ENCODE data around the gene CD96. TPM values are rescaled to one million over a fixed set of nuclear protein-coding genes. Genes with fewer than 3 reads are reported as not detected.

CD96 gene
- total RNA-seq, 1 donor from 2014 or later: not detected

DNA sequence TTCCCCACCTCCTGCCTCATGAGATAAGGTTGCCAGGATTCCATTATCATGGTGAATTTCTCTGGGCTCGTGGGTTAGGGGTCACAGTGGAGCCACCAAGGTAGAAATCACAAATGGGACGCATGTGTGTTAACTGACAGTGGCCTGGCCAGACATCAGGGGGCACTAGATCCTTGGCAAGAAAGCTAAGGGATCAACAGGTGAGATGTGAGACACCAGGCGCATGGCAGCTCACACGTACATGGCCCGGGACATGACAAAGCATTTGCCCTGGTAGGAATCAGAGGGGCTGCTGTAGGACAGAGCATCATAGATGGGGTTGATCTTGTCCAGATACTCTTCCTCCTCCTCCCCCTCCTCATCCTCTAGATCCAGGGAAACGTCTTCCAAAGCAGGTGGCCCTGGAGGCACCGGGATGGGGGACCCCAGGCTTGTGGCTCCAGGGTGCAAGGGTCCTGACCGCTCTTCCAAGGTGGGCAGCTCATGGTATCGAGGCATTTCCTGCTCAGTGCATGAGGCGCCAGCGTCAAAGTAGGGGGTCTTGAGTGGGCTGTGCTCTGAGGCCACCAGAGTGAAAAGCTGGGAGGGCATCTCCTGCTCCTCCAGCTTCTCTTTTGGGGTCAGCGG lies 28.5 kb downstream of the CD96 start:
- no peak for DNase-seq (ENCODE audit: extremely low spot score, unreplicated experiment)
- H3K9me3 Mint-ChIP-seq (ENCODE audit: unreplicated experiment): no peaks in the 10 kb centered on the region
- no peaks in the 10 kb centered on the region for H3K4me1 Mint-ChIP-seq (ENCODE audit: unreplicated experiment)
- H3K4me3 Mint-ChIP-seq (ENCODE audit: unreplicated experiment): no peak overlapping the region
- peaks cover 9% of the 10 kb centered on the region for H3K27me3 Mint-ChIP-seq (ENCODE audit: unreplicated experiment)
- no peak overlapping the region for H3K27ac Mint-ChIP-seq (ENCODE audit: unreplicated experiment)
- TF ChIP-seq, protein P1, sequence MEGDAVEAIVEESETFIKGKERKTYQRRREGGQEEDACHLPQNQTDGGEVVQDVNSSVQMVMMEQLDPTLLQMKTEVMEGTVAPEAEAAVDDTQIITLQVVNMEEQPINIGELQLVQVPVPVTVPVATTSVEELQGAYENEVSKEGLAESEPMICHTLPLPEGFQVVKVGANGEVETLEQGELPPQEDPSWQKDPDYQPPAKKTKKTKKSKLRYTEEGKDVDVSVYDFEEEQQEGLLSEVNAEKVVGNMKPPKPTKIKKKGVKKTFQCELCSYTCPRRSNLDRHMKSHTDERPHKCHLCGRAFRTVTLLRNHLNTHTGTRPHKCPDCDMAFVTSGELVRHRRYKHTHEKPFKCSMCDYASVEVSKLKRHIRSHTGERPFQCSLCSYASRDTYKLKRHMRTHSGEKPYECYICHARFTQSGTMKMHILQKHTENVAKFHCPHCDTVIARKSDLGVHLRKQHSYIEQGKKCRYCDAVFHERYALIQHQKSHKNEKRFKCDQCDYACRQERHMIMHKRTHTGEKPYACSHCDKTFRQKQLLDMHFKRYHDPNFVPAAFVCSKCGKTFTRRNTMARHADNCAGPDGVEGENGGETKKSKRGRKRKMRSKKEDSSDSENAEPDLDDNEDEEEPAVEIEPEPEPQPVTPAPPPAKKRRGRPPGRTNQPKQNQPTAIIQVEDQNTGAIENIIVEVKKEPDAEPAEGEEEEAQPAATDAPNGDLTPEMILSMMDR (IDR thresholded peaks at IDR 0.05): no peak
- no peaks in the 10 kb centered on the region for H3K36me3 Mint-ChIP-seq (ENCODE audit: unreplicated experiment)

DNA sequence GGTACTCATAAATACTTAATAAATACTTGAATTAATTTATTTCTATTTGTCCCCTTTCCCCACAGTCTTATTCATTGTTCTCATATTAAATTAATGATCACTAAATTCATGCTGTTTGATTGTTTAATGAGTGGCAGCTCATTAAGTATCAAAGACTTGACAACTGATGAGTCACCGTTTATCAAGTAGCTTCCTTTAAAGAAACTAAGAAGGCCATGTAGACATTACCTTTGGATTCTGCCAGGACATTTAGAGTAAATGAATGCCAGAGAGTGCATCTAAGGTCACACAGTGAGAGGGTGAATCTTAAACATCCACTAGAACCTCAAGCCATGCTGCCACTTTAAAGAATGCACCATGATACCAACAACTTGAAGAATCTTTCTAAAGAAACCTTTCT lies 29.3 kb downstream of the CD96 start:
- Mint-ChIP-seq H3K27ac (ENCODE audit: unreplicated experiment) (no peak overlapping the region), H3K4me3 (ENCODE audit: unreplicated experiment) (no peak overlapping the region), H3K36me3 (ENCODE audit: unreplicated experiment) (no peaks in the 10 kb centered on the region), H3K4me1 (ENCODE audit: unreplicated experiment) (no peaks in the 10 kb centered on the region), H3K9me3 (ENCODE audit: unreplicated experiment) (no peaks in the 10 kb centered on the region), H3K27me3 (ENCODE audit: unreplicated experiment) (peaks cover 7% of the 10 kb centered on the region)
- TF ChIP-seq, protein P1 (IDR thresholded peaks at IDR 0.05): no peak
- DNase-seq (ENCODE audit: extremely low spot score, unreplicated experiment): no peak

DNA sequence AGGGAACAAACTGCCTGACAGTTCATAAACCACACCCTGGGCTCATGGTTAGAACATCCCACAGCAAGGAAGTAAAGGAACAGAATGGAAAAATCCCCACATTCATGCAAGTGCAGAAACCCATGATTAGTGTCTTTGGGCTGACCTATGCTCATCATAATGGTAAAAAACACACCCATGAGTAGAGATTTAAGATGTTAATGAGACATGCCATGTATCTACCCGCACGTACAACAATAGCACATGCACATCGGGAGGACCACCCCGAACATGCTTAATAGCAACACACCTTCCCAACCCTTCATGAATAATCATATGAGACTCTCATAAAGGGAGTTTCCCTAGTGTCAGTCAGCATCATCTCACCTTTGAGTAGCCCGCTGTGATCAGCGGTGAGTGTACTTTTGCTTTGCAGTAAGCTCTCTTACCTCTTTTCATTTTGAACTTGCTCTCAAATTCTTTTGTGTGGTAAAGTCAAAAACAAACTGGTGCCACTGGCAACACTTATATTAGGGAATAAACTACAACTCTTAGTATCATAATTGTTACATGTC lies 30.0 kb downstream of the CD96 start:
- Mint-ChIP-seq H3K27me3 (ENCODE audit: unreplicated experiment) (peaks cover 7% of the 10 kb centered on the region), H3K9me3 (ENCODE audit: unreplicated experiment) (no peaks in the 10 kb centered on the region), H3K27ac (ENCODE audit: unreplicated experiment) (no peak overlapping the region), H3K4me1 (ENCODE audit: unreplicated experiment) (no peaks in the 10 kb centered on the region), H3K36me3 (ENCODE audit: unreplicated experiment) (no peaks in the 10 kb centered on the region), H3K4me3 (ENCODE audit: unreplicated experiment) (no peak overlapping the region)
- TF ChIP-seq, protein P1 (IDR thresholded peaks at IDR 0.05): no peak
- no peak for DNase-seq (ENCODE audit: extremely low spot score, unreplicated experiment)

DNA sequence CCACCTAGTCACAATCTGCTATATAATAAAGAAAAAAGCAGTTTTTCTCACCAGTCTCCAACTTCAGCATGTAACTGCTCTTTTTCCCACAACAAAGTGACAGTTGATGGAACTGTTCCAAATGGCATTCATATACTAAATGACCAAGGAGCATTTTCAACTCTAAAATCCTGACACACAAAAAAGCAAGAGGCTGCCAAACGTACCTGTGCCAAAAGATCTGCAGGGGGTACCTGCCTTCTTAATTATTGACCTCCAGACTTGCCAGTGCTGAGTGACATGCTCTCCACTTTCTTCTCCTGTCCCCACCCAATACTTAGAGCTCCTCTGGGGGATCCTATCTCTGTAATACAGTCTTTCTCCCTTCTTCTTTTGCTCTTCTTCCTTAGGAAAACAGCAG lies 35.1 kb downstream of the CD96 start:
- H3K9me3 Mint-ChIP-seq (ENCODE audit: unreplicated experiment): no peaks in the 10 kb centered on the region
- H3K36me3 Mint-ChIP-seq (ENCODE audit: unreplicated experiment): no peaks in the 10 kb centered on the region
- peaks cover 3% of the 10 kb centered on the region for H3K27me3 Mint-ChIP-seq (ENCODE audit: unreplicated experiment)
- no peak for DNase-seq (ENCODE audit: extremely low spot score, unreplicated experiment)
- H3K4me1 Mint-ChIP-seq (ENCODE audit: unreplicated experiment): peaks cover 16% of the 10 kb centered on the region
- no peak overlapping the region for H3K27ac Mint-ChIP-seq (ENCODE audit: unreplicated experiment)
- no peak overlapping the region for H3K4me3 Mint-ChIP-seq (ENCODE audit: unreplicated experiment)
- TF ChIP-seq, protein P1 (IDR thresholded peaks at IDR 0.05): no peak

DNA sequence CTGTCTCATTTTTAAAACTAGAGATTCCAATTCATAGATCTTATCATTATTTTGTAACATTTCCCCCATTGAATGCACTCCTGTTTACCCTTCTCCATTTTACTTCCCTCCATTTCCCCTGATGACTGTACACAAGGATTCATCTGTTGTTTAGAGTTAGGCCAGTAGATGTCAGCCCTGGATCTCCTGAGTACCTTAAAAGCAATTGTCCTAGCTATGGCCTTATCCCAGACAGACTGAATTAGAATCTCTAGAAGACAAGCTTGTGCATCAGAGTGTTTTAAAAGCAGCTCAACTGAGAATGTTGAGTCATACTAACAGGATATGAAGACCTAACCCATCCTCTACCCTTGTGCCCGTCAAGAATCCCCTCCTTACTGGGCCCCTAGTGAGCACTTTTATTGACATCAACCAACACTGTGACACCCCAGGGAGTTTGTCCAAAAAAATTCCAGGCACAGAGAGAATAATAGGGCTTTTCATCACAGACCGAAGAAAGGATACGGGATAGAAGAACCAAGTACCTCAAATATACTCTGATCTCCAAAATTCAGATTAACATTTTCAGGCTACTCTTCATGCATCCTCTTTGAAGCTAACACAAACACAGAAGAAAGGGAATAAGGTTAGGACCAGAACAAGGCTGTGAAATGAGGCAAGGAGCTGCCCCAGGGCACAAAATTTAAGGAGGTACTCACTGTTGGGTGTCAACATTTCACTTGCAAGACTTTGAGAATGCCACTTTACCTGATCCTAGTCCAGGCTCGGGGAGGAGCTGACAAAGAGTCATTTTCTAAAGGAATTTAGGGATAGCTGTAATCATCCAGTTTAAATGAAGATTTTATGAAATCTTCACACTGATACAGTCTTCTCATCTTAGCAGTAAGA lies 36.0 kb downstream of the CD96 start:
- no peaks in the 10 kb centered on the region for H3K36me3 Mint-ChIP-seq (ENCODE audit: unreplicated experiment)
- no peak for DNase-seq (ENCODE audit: extremely low spot score, unreplicated experiment)

More for the DNA sequence above, 36.0 kb downstream of the CD96 start:
- Mint-ChIP-seq H3K4me3 (ENCODE audit: unreplicated experiment) (no peak overlapping the region), H3K4me1 (ENCODE audit: unreplicated experiment) (peaks cover 26% of the 10 kb centered on the region), H3K27me3 (ENCODE audit: unreplicated experiment) (peaks cover 3% of the 10 kb centered on the region), H3K9me3 (ENCODE audit: unreplicated experiment) (no peaks in the 10 kb centered on the region), H3K27ac (ENCODE audit: unreplicated experiment) (no peak overlapping the region)
- TF ChIP-seq, protein P1 (IDR thresholded peaks at IDR 0.05): peak; percentile 73
